ENCODE measurements around the gene KBTBD7.

Gene KBTBD7, protein sequence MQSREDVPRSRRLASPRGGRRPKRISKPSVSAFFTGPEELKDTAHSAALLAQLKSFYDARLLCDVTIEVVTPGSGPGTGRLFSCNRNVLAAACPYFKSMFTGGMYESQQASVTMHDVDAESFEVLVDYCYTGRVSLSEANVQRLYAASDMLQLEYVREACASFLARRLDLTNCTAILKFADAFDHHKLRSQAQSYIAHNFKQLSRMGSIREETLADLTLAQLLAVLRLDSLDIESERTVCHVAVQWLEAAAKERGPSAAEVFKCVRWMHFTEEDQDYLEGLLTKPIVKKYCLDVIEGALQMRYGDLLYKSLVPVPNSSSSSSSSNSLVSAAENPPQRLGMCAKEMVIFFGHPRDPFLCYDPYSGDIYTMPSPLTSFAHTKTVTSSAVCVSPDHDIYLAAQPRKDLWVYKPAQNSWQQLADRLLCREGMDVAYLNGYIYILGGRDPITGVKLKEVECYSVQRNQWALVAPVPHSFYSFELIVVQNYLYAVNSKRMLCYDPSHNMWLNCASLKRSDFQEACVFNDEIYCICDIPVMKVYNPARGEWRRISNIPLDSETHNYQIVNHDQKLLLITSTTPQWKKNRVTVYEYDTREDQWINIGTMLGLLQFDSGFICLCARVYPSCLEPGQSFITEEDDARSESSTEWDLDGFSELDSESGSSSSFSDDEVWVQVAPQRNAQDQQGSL

DNA sequence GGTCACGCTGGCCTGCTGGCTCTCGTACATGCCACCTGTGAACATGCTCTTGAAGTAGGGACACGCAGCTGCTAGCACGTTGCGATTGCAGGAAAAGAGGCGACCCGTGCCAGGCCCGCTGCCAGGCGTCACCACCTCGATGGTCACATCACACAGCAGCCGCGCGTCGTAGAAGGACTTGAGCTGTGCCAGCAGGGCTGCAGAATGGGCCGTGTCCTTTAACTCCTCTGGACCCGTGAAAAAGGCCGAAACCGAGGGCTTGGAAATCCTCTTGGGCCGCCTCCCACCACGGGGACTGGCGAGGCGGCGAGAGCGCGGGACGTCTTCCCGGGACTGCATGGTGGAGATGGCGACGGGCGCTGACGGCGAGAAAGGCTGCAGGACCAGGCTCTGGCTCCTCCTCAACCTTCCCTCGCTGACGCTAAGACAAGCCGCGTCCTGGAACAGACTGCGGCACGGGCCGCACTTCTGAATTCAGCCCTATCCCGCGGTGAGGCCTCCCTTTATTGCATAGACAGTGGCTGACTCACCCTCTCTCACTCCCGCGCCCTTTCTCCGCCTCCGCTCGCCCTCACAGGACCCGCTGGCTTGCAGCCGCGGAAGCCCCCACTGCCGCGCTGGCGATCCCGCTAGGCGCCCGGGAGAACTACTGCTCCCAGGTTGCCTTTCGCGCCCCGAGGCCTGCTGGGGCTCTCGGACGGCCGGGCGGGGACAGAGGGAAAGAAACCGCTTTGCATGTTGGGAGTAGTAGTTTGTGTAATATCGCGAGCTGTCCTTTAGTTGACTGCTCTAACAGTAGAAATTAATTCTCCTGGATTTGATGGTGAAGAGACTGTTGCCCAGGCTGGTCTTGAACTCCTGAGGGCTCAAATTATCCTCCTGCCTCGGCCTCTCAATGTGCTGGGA, at the start of gene KBTBD7:
Gene KBTBD7 (minus strand): TSS at position 651 of the 906 bp plus-strand sequence. CDS start 312 bp downstream, at position 339.
- DNase-seq (ENCODE audit: low read depth in 2 of 2): peak; percentile 89 to 91

DNA sequence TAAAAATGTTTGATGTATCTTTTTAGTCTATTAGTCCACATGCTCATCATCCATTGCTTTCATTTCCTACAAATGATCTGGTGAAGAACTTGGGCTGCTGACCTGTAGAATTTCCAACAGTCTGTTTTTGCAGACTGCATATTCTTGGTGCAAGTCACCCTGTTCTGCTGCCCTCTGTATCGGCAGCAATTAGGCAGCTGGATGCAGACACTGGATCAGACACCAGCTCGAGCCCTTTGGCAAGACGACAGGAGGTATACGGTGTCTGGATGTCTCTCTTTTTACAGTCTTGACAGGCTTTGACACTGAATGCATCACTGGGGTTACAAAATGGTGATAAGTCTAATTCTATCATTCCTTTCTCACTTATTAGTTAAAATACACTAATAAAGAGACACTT, 47.3 kb upstream of the KBTBD7 start:
- no peak for DNase-seq (ENCODE audit: low read depth in 2 of 2)

DNA sequence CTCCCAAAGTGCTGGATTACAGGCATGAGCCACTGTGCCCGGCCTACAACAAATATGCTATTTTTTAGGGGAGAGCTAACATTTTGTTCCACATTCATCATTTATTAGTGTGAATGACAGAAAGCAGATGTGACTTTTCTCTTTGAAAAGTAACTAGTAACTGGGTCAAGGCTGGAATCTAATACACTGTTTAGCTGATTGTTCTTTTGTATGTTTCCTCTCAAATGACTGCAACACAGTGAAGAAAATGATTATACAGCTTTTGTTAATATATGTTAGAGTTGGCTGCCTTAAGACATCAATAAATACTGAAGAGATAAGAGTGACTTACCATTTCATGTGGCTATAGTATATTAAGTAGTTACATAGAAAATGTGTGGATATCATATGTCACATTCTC, 42.0 kb upstream of the KBTBD7 start:
- no peak for DNase-seq (ENCODE audit: low read depth in 2 of 2)

DNA sequence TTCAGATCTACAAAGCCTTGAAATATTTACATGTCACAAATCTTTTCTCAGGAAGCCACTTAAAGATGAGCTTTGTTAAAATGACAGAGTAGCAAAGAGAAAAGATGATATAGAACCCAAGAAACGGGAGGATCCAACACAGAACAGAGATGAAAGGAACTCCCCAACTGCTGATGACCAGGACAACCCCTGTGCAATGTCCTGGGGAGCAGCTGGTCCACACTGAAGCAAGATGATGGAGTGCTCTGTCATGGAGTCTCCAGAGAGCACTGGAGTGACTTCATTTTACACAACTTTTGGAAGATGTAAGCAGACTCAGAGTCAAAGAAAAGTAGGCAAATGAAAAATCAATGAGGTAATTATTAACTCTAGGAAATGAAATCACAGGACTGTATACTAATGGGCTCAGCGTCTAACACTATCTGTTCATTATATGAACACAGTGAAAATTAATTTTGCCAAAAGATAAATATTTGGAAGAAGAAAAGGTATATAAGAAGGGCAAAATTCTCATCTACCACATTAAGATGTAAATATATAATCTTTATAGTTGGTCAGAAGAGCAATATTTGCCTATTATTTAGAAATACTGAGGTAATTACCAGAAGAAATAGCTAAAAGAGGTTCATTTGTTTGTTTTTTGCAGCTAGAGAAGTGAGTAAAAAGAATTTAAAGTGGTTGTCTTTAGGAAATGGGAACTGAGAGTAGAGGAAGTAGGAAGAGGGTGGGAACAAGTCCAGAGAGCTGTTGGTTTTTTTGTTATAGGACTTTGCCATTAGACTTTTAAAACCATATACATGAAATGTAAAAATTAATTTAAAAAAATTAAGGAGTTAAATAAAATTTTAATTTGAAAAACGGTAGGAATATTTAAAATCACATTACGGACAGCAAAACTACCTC, 38.5 kb upstream of the KBTBD7 start:
- no peak for DNase-seq (ENCODE audit: low read depth in 2 of 2)

DNA sequence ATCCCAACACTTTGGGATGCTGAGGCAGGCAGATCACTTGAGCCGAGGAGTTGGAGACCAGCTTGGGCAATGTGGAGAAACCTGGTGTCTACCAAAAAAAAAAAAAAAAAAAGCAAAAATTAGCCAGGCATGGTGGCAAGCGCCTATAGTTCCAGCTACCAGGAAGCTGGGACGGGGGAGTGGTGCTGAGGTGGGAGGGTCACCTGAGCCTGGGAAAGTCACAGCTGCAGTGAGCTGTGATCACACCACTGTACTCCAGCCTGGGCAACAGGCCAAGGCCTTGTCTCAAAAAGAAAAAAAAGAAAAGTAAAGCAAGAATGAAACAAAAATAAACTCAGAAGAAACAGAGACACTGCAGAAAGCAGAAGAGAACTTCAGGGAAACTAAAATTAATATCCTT, 37.4 kb upstream of the KBTBD7 start:
- no peak for DNase-seq (ENCODE audit: low read depth in 2 of 2)

DNA sequence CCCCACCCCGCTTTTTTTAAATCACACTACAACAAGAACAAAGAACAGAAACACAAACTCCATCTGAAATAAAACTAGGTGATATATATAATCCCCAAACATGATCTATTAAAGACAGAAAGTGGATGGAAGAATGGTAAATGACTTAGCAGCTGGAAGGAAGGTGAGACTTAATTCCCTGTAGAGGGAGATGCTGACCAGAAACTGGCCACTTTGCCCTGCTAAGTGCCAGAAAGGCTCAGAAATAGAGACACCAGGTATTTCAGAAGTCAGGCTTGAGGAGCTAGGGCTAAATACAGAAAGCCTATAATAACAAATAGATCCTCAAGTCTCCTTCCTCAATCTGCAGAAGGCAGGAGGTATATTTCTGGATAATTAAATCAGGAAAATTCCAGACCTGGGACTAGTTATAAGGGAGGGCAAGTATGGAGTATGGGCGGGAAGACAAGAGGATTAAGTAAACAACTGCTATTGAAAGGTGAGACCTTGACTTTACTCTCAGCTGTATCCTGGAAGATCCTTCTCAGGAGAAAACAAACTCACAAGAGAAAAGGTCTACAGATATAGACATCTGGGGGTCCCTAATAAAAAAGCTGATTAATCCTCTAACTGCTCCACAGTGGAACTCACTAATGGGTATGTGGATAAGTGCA, 36.8 kb upstream of the KBTBD7 start:
- DNase-seq (ENCODE audit: low read depth in 2 of 2): no peak

DNA sequence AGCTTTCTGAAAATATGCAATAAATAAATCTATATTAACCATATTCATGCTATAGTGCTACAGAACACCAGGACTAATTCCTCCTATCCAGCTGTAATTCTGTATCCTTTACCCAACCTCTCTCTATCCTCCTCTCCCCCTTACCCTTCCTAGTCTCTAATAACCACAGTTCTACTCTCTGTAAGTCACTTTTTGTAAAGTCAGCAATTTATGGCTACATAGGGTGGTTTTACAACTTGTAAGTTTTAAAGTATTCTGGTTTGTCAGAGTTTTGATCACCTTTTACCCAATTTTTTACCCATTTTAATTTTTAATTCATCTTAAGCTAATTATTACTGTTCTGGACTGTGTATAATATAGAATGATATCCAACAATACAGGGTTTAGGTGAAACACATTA, 35.0 kb upstream of the KBTBD7 start:
- no peak for DNase-seq (ENCODE audit: low read depth in 2 of 2)

DNA sequence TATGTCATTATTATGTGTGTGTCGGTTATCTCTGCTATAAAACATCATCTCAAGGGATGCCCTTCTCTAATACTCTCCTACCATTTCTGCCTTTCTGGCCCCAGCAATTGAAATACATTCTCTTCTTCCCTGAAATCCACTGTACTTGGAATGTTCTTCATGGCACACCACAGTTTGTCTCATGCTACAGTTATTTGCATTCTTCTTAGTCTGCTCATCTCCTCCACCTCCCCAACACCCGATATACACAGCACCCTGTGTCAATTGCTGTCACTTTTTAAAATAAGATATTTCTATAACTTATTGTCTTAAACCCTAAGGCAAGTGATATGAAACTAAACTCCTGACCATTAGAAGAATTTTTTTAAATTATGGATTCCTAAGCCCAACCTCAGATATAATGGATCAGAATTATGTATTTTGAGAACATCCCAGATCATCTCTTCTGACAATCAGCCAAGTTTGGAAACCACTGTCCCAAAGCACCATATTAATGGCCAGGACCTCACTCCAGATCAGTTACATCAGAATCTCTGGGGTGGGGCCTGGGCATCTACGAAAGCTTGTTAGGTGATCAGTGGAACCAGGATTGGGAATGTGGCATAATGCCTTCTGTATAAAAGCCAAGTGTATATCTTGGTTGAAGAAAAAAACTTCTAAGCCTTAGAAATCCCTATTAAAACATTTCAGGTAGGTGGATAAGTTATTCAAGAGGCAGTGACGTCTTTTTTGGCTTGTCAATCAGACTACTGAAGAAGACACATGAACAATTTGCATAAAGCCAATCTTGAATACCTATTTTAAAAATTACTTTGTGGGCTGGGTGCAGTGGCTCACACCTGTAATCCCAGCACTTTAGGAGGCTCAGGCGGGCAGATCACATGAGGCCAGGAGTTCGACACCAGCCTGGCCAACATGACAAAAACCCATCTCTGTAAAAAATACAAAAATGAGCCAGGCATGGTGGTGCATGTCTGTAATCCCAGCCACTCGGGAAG, 30.0 kb upstream of the KBTBD7 start:
- no peak for DNase-seq (ENCODE audit: low read depth in 2 of 2)

DNA sequence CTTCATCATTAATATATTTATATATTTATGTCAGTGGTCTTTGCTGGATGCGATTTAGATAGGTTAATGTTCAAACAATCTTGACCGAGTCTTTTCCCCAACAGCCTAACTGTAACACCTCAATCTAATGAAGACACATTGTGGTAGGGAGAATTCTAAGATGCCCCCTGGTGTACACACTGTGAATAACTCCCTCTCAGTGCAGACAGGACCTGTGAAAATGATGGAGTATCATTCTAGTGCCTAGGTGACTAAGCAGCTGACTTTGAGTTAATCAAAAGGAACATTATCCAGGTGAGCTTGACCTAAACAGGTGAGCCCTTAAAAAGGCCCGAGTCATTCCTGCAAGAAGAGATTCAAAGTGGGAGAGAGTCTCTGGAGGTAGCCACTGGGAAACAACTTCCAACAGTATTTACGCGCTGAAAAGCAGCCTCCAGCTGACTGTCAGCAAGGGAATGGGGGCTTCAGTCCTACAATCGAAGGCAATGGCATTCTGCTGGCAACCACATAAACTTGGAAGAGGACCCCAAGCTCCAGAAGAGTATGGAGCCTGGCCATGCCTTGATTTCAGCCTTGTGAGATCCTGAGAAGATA, 28.0 kb upstream of the KBTBD7 start:
- peak; percentile 26 to 45 for DNase-seq (ENCODE audit: low read depth in 2 of 2)

DNA sequence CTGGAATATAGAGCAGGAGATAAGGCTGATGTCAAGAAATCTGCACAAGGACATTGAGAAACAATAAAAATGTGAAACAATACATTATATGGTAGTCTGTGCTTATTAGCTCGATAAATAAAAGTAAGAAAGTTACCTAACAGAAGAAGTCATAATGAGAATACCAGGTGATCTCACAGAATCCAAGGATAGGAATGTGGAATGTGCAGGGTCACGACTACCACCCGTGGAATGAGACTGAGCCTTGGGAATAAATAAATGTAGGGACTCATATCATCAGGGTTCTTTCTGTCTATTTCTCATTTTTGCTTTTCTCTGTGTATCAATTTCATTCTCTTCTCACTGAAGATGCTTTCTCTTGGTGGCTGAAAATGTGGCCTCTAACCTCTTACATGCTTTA, 26.0 kb upstream of the KBTBD7 start:
- no peak for DNase-seq (ENCODE audit: low read depth in 2 of 2)

DNA sequence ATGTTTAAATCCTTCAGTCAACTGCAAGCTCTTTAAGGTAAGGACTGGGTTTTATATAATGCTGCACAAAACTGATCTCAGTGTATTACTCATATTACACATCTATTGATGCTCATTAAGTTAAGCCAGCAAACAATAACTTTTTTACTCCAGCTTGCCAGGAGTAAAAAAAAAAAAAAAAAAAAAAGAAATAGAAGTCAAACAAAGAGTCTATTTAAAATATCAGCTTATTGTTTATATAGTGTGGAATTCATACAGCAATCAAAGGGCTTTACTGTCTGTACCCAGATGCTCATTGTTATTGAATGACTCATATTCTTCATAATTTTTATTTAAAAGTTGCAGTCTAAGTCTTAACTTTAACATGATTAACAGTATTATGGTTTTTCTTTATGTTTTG, 21.8 kb upstream of the KBTBD7 start:
- DNase-seq (ENCODE audit: low read depth in 2 of 2): no peak

DNA sequence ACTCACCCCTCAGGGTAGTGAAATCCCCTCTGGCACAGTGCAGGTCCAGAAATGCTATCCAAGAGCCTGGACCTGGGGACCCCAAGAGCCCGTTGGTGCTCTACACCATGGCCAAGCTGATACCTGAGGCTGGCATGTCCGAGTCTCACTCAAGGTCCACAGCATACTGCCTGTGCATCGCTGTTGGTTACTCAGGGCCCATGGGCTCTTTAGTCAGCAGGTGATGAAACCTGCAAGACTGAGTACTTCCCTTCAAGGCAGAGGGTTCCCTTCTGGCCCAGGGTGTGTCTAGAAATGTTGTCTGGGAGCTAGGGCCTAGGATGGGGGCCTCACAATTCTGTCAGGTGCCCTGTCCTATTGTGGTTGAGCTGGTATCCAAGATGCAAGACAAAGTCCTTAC, 19.6 kb upstream of the KBTBD7 start:
- DNase-seq (ENCODE audit: low read depth in 2 of 2): no peak

DNA sequence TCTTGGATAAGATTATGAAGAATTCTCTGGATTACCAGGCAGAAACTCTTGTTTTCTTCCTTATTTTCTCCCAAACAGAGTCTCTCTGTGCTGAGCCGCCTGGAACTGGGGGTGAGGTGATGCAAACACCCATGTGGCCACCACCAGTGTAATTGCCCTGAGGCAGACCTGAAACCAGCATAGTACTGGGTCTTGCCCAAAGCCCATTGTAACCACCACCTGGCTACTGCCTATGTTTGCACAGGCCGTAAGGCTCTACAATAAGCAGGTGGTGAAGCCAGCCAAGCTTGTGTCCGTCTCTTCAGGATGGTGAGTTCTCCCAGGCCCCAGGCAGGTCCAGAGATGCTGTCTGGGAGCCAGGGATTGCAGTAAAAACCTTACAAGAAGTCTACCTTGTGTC, 18.9 kb upstream of the KBTBD7 start:
- no peak for DNase-seq (ENCODE audit: low read depth in 2 of 2)

DNA sequence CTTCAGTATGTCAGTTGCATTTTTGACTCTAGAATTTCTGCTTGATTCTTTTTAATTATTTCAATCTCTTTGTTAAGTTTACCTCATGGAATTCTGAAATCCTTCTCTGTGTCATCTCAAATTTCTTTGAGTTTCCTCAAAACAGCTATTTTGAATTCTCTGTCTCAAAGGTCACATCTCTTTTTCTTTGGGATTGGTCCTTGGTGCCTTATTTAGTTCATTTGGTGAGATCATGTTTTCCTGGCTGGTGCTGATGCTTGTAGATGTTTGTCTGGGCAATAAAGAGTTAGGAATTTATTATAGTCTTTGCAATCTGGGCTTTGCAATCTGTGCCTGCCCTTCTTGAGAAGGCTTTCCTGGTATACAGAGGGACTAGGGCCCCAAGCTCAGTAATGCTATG, 18.5 kb upstream of the KBTBD7 start:
- no peak for DNase-seq (ENCODE audit: low read depth in 2 of 2)

DNA sequence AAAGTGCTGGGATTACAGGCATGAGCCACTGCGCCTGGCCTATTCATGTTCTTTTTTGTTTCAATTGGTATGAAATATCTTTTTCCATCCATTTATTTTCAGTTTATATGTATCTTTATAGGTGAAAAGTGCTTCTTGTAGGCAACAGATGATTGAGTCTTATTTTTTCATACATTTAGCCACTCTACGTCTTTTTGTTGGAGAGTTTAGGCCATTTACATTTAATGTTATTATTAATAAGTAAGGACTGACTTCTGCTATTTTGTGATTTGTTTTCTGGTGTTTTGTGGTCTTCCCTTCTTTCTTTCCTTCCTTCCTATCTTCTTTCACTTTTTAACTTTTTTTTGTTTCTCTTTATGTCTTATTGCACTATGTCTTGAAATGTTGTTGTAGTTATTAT, 16.7 kb upstream of the KBTBD7 start:
- no peak for DNase-seq (ENCODE audit: low read depth in 2 of 2)

DNA sequence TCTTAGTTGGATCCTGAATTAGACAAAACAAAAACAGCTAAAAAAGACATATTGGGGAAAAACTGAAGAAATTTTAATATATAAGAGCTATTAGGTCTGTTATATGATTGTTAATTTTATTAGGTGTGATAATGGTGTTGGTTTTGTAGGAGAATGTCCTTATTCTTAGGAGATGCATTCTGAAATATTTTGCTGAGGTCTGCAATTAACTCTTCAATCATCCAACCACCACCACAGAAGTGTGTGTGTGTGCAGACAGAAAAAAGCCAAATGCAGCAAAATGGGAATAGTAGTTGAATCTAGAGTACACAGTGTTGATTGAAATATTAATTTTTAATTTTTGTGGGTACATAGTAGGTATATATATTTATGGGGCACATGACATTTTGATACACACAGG, 12.1 kb upstream of the KBTBD7 start:
- DNase-seq (ENCODE audit: low read depth in 2 of 2): no peak

DNA sequence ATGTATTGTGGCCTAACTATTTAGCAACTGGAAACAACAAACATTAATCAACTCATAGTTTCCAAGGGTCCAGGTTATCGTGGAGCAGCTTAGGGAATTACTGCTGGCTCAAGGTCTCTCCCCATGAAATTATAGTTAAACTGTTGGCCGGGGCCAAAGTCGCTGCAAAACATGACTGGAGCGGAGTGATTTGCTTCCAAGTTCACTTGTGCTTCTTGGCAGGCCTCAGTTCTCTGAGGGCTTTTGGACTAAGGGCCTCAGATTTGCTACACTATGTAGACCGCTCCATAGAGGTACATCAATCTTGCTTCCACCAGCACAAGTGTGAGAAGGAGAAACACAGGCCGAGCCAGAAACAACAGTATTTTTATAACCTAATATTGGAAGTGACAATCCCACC, 9.4 kb upstream of the KBTBD7 start:
- no peak for DNase-seq (ENCODE audit: low read depth in 2 of 2)

DNA sequence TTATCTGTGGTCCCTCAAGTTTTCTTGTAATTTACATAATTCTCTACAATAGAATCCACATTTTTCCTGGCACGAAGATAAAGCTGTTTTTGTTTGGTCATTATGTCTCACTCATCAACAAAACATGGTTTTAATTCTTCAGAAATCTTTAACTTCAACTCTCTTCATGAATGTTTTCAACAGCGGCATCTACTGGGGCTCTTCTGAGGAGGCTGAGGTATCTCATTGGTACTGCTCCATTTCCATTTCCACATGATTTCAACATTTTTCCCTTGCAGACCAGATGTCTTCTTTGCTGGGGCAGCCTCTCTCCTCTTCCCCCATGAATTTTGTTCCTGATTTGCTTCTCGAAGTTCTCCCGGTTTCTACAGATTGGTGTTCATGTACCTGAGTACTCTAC, 5.8 kb upstream of the KBTBD7 start:
- DNase-seq (ENCODE audit: low read depth in 2 of 2): no peak

DNA sequence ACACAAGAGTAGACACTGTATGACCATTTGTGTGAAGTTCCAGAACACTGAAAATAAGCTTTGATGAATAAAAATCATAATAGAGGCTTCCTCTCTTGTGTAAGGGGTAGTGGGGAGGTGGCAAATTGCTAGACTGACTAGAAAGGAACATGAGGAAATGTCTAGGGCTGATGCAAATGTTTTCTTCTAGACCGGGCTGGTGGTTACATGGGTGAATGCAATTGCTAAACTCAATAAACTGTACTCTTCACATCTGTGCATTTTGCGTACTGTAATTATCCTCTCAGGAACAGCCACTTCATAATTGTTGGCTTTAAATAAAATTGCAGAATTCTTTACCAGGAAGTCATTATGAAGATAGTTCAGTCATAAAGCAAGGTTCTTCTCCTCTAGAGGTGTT, 5.2 kb upstream of the KBTBD7 start:
- no peak for DNase-seq (ENCODE audit: low read depth in 2 of 2)
